PC-3 (cell line): Measurements from ENCODE around the gene NBDY. TPM values are rescaled to one million over a fixed set of nuclear protein-coding genes. Genes with fewer than 3 reads are reported as not detected.

Experiments
- ATAC-seq: fragments of 200-7000 bp; cut with Tn5 transposase; 2 replicates; pipeline ENCODE4 v1.9.1; 2020; ENCODE audit warnings: mild to moderate bottlenecking, moderate library complexity
- BruUV-seq: library from RNA; stranded (reverse); fragments of 400-500 nt; replicated peaks from 2 replicates; lab custom pipeline; 2021; lab: Mats Ljungman, UMichigan
- CTCF ChIA-PET: fragments of 300-600 bp; sonication (Branson Sonifier 250); formaldehyde crosslinking; loops from one replicate; lab custom pipeline; 2022; ENCODE audit warnings: antibody characterized with exemption; lab: Charles Lee
- POLR2A ChIA-PET: fragments of 300-600 bp; sonication (Branson Sonifier 250); formaldehyde crosslinking; loops from one replicate; lab custom pipeline; 2022; ENCODE audit warnings: antibody characterized with exemption; ENCODE audit not compliant: unreplicated experiment; lab: Charles Lee
- DNase-seq: peaks from one replicate; pipeline ENCODE4 v3.0.0-alpha.2; 2015
- H2AFZ ChIP-seq: fragments of 300-600 bp; sonication (generic); 2 replicates; pipeline ENCODE4 v1.6.0; 2016; ENCODE audit warnings: antibody characterized with exemption, low read length
- H3F3A ChIP-seq: fragments of 300-600 bp; sonication (generic); one replicate; pipeline ENCODE4 v1.6.0; 2017; ENCODE audit warnings: antibody characterized with exemption, low read length, control low read depth, mild to moderate bottlenecking; ENCODE audit not compliant: unreplicated experiment
- H3K27ac ChIP-seq: fragments of 300-600 bp; sonication (generic); 2 replicates; pipeline ENCODE4 v1.5.1; 2016; ENCODE audit warnings: mild to moderate bottlenecking, low read length
- H3K27me3 ChIP-seq: fragments of 300-600 bp; sonication (generic); 2 replicates; pipeline ENCODE4 v1.6.1; 2016; ENCODE audit warnings: low read length, mixed read lengths
- H3K36me3 ChIP-seq: fragments of 300-600 bp; sonication (generic); 2 replicates; pipeline ENCODE4 v1.6.1; 2016; ENCODE audit warnings: low read depth, mixed run types, low read length, mixed read lengths
- H3K4me1 ChIP-seq: fragments of 300-600 bp; sonication (generic); 2 replicates; pipeline ENCODE4 v1.5.1; 2016; ENCODE audit warnings: low read length; ENCODE audit not compliant: insufficient read depth
- H3K4me2 ChIP-seq: fragments of 300-600 bp; sonication (generic); 2 replicates; pipeline ENCODE4 v1.6.0; 2016; ENCODE audit warnings: low read length
- H3K4me3 ChIP-seq: fragments of 300-600 bp; sonication (generic); 2 replicates; pipeline ENCODE4 v1.5.1; 2016; ENCODE audit warnings: mild to moderate bottlenecking, low read length, mixed read lengths
- H3K79me2 ChIP-seq: fragments of 300-600 bp; sonication (generic); 2 replicates; pipeline ENCODE4 v1.6.1; 2017; ENCODE audit warnings: low read length, mixed read lengths
- H3K9ac ChIP-seq: fragments of 300-600 bp; sonication (generic); 2 replicates; pipeline ENCODE4 v1.6.0; 2016; ENCODE audit warnings: mild to moderate bottlenecking, low read length
- H3K9me2 ChIP-seq: fragments of 300-600 bp; sonication (generic); replicated peaks from 2 replicates; pipeline ENCODE4 v1.6.1; 2016; ENCODE audit warnings: mixed run types, low read length, mixed read lengths
- H3K9me3 ChIP-seq: fragments of 300-600 bp; sonication (generic); 2 replicates; pipeline ENCODE4 v1.6.1; 2016; ENCODE audit warnings: low read length, mixed read lengths
- H4K20me1 ChIP-seq: fragments of 300-600 bp; sonication (generic); 2 replicates; pipeline ENCODE4 v1.6.1; 2016; ENCODE audit warnings: low read length, mixed read lengths
- EZH2 ChIP-seq: fragments of 300-600 bp; sonication (generic); IDR thresholded peaks from one replicate; pipeline ENCODE4 v1.6.1; 2017; ENCODE audit warnings: antibody characterized with exemption, mild to moderate bottlenecking, low read length; ENCODE audit not compliant: unreplicated experiment
- EZH2phosphoT487 ChIP-seq: fragments of 300-600 bp; sonication (generic); IDR thresholded peaks from 2 replicates; pipeline ENCODE4 v1.6.1; 2018; ENCODE audit warnings: mild to moderate bottlenecking, antibody characterized with exemption, low read length, borderline replicate concordance
- intact Hi-C: fragments of 100-400 bp; cut with micrococcal nuclease; formaldehyde crosslinking; loops from 2 replicates; pipeline ENCODE4 v1.9.0; 2023
- total RNA-seq: library from RNA; depleted of rRNA; stranded (reverse); fragments of >200 nt; gene quantifications from 2 replicates; pipeline ENCODE4 v1.2.3, GENCODE V29; 2014
- TF ChIP-seq, protein P1 (sequence below): fragments of 300-600 bp; sonication (generic); conservative IDR thresholded peaks from 2 replicates; pipeline ENCODE4 v1.5.1; 2017; ENCODE audit warnings: antibody characterized with exemption, low read depth, mild to moderate bottlenecking, low read length

The NBDY gene
- total RNA-seq, 1 experiment from 2014 or later, result 13.6 TPM

DNA sequence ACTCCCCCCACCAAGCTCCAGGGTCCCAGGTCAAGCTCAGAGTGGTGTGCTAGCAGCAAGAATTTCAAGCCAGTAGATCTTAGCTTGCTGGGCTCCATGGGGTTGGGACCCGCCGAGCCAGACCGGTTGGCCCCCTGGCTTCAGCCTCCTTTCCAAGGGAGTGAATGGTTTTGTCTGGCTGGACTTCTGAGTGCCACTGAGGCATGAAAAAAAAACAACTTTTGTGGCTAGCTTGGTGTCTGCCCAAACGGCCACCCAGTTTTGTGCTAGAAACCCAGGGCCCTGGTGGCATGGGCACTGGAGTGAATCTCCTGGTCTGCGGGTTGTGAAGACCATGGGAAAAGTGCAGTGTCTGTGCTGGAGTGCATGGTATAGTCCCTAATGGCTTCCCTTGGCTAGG is 82.6 kb downstream of the NBDY start:
- DNase-seq, result no peak
- Histone ChIP-seq H2AFZ (no peak overlapping the region), H3K9me3 (no peaks in the 10 kb centered on the region), H3F3A (no peaks in the 10 kb centered on the region), H3K4me2 (no peak overlapping the region), H3K9me2 (no peaks in the 10 kb centered on the region), H4K20me1 (no peaks in the 10 kb centered on the region), H3K4me3 (no peak overlapping the region), H3K9ac (no peak overlapping the region), H3K27ac (no peak overlapping the region), H3K27me3 (no peaks in the 10 kb centered on the region), H3K79me2 (no peaks in the 10 kb centered on the region), H3K36me3 (no peaks in the 10 kb centered on the region), H3K4me1 (no peaks in the 10 kb centered on the region)
- no TSS peak for BruUV-seq
- ChIA-PET POLR2A (no interaction called here), CTCF (no interaction called here)
- ATAC-seq, result no peak
- TF ChIP-seq EZH2, result no peak
- TF ChIP-seq, protein P1, sequence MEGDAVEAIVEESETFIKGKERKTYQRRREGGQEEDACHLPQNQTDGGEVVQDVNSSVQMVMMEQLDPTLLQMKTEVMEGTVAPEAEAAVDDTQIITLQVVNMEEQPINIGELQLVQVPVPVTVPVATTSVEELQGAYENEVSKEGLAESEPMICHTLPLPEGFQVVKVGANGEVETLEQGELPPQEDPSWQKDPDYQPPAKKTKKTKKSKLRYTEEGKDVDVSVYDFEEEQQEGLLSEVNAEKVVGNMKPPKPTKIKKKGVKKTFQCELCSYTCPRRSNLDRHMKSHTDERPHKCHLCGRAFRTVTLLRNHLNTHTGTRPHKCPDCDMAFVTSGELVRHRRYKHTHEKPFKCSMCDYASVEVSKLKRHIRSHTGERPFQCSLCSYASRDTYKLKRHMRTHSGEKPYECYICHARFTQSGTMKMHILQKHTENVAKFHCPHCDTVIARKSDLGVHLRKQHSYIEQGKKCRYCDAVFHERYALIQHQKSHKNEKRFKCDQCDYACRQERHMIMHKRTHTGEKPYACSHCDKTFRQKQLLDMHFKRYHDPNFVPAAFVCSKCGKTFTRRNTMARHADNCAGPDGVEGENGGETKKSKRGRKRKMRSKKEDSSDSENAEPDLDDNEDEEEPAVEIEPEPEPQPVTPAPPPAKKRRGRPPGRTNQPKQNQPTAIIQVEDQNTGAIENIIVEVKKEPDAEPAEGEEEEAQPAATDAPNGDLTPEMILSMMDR, result no peak
- no peak for TF ChIP-seq EZH2phosphoT487
- intact Hi-C loops, result no loop called here

- DNase-seq (no peak), ATAC-seq (no peak)
- H3K9ac ChIP-seq, result no peak overlapping the region
- no TSS peak for BruUV-seq
- H2AFZ ChIP-seq, result no peak overlapping the region
- H3K4me2 ChIP-seq, result no peak overlapping the region
- no peak overlapping the region for H3K27ac ChIP-seq
- H3K4me3 ChIP-seq, result no peak overlapping the region
- no peaks in the 10 kb centered on the region for H3K9me2 ChIP-seq
- no peaks in the 10 kb centered on the region for H3K4me1 ChIP-seq
- H3K79me2 ChIP-seq, result no peaks in the 10 kb centered on the region
- no peaks in the 10 kb centered on the region for H3K27me3 ChIP-seq
- ChIA-PET CTCF (interaction anchor here (0.7 kb wide), 1 partner anchor 1097 kb away, joined by 3 read pairs; no protein-coding TSS in a partner anchor), POLR2A (no interaction called here)
- no peaks in the 10 kb centered on the region for H3K9me3 ChIP-seq
- H3K36me3 ChIP-seq, result no peaks in the 10 kb centered on the region
- H3F3A ChIP-seq, result no peaks in the 10 kb centered on the region
- intact Hi-C loops, result no loop called here
- H4K20me1 ChIP-seq, result no peaks in the 10 kb centered on the region
- TF ChIP-seq EZH2phosphoT487 (no peak), EZH2 (no peak)
- TF ChIP-seq, protein P1, result no peak
Measured at GRCh38 chrX:56812515-56813105, 83.6 kb downstream of the NBDY start.

GRCh38 chrX:56813318-56813837 is 84.3 kb downstream of the NBDY start:
- DNase-seq (no peak), ATAC-seq (no peak)
- Histone ChIP-seq H3K27me3 (no peaks in the 10 kb centered on the region), H3K9me2 (no peaks in the 10 kb centered on the region), H3K9me3 (no peaks in the 10 kb centered on the region), H3F3A (no peaks in the 10 kb centered on the region), H2AFZ (no peak overlapping the region), H3K4me3 (no peak overlapping the region), H3K79me2 (no peaks in the 10 kb centered on the region), H4K20me1 (no peaks in the 10 kb centered on the region), H3K36me3 (no peaks in the 10 kb centered on the region), H3K9ac (no peak overlapping the region), H3K27ac (no peak overlapping the region), H3K4me1 (no peaks in the 10 kb centered on the region), H3K4me2 (no peak overlapping the region)
- BruUV-seq, result no TSS peak
- POLR2A ChIA-PET, result no interaction called here
- CTCF ChIA-PET, result no interaction called here
- TF ChIP-seq EZH2phosphoT487 (no peak), EZH2 (no peak)
- TF ChIP-seq, protein P1, result no peak
- intact Hi-C loops, result no loop called here
